Testis (tissue), 2 donors: ENCODE data around the gene PSEN2.
"Not testable (repeated sequence)": the region's sequence is repeated elsewhere in the genome, so short reads cannot be mapped to it uniquely, and the experiment has no call there.

Source experiments
- POLR2A ChIP-seq: fragments of 450-650 bp; IDR thresholded peaks from one replicate; pipeline ENCODE4 v1.6.1; 2017; ENCODE audit warnings: antibody characterized with exemption, mild to moderate bottlenecking, moderate library complexity
- TF ChIP-seq, protein P1 (sequence below), 3 experiments: fragments of 450-650 bp in 2 of 3; fragments of 200-600 bp in 1 of 3; sonication (generic) in 1 of 3; IDR thresholded peaks; one replicate each; pipeline ENCODE4 v1.5.1; 2016 to 2019; ENCODE audit warnings: antibody characterized with exemption in 3 of 3, mild to moderate bottlenecking in 2 of 3, moderate library complexity in 1 of 3

DNA sequence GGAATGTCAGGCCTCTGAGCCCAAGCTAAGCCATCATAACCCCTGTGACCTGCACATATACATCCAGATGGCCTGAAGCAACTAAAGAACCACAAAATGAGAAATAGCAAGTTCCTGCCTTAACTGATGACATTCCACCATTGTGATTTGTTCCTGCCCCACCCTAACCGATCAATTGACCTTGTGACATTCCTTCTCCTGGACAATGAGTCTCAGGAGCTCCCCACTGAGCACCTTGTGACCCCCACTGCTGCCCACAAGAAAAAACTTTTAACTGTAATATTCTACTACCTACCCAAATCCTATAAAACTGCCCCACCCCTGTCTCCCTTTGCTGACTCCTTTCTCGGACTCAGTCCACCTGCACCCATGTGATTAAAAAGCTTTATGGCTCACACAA is 32.5 kb upstream of the PSEN2 start:
- TF ChIP-seq, protein P1, sequence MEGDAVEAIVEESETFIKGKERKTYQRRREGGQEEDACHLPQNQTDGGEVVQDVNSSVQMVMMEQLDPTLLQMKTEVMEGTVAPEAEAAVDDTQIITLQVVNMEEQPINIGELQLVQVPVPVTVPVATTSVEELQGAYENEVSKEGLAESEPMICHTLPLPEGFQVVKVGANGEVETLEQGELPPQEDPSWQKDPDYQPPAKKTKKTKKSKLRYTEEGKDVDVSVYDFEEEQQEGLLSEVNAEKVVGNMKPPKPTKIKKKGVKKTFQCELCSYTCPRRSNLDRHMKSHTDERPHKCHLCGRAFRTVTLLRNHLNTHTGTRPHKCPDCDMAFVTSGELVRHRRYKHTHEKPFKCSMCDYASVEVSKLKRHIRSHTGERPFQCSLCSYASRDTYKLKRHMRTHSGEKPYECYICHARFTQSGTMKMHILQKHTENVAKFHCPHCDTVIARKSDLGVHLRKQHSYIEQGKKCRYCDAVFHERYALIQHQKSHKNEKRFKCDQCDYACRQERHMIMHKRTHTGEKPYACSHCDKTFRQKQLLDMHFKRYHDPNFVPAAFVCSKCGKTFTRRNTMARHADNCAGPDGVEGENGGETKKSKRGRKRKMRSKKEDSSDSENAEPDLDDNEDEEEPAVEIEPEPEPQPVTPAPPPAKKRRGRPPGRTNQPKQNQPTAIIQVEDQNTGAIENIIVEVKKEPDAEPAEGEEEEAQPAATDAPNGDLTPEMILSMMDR (IDR thresholded peaks at IDR 0.05): not testable (repeated sequence)
- not testable (repeated sequence) for TF ChIP-seq POLR2A
